Measurements from ENCODE around the gene PITX1. TPM values are rescaled to one million over a fixed set of nuclear protein-coding genes. Genes with fewer than 3 reads are reported as not detected.

PITX1 gene
- polyA plus RNA-seq, 3 donors: not detected

DNA sequence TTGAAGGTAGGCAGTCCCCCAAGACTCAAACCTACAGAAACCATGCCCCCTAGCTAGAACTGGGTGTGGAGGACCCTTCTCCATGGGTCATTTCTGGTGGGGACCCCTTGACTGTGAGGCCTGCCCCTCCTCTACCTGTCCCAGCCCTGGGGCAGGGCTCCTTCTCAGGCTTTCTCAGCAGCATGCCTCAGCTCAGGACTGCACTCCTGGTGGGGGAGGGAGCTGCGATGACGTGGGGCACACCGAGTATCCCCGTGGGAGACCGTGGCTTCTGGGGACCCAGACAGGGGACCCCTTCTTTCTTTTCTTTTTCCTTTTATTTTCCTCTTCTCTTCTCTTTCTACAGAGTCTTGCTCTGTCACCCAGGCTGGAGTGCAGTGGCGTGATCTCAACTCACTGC is 27.0 kb upstream of the PITX1 start:
- Histone ChIP-seq H3K4me1 (ENCODE audit: control insufficient read depth in 1 of 2, insufficient read depth in 2 of 2, low read length in 2 of 2) (no peaks in the 10 kb centered on the region), H3K9ac (ENCODE audit: insufficient read depth, low read length, poor library complexity, severe bottlenecking) (no peak overlapping the region), H4K20me1 (ENCODE audit: insufficient read depth, low read length) (no peaks in the 10 kb centered on the region), H3K79me2 (ENCODE audit: insufficient read depth, low read length) (no peaks in the 10 kb centered on the region), H3K27ac (ENCODE audit: low read depth in 1 of 2, low read length in 2 of 2) (no peak overlapping the region), H3K4me3 (replicated peaks in 1 of 3; ENCODE audit: low read depth in 2 of 3, low read length in 3 of 3) (no peak overlapping the region), H3K9me3 (replicated peaks in 1 of 2; ENCODE audit: control insufficient read depth in 1 of 2, insufficient read depth in 1 of 2, low read length in 2 of 2) (no peaks in the 10 kb centered on the region), H2AFZ (ENCODE audit: insufficient read depth, low read depth, low read length, poor library complexity, severe bottlenecking) (no peak overlapping the region), H3K36me3 (replicated peaks in 1 of 2; ENCODE audit: control insufficient read depth in 1 of 2, insufficient read depth in 2 of 2, low read length in 2 of 2) (no peaks in the 10 kb centered on the region), H3K27me3 (ENCODE audit: control insufficient read depth in 2 of 2, insufficient read depth in 2 of 2, low read length in 2 of 2) (peaks cover 0 to 2% of the 10 kb centered on the region in 2 donors), H3K4me2 (replicated peaks; ENCODE audit: extremely low read depth, low read length, poor library complexity, severe bottlenecking) (no peak overlapping the region)
- DNase-seq: no peak
- H3K4me3 Mint-ChIP-seq: no peak overlapping the region
- no CpG with 5 or more reads among the region's 6 CpGs for WGBS (ENCODE audit: insufficient coverage)
- TF ChIP-seq, protein P1, sequence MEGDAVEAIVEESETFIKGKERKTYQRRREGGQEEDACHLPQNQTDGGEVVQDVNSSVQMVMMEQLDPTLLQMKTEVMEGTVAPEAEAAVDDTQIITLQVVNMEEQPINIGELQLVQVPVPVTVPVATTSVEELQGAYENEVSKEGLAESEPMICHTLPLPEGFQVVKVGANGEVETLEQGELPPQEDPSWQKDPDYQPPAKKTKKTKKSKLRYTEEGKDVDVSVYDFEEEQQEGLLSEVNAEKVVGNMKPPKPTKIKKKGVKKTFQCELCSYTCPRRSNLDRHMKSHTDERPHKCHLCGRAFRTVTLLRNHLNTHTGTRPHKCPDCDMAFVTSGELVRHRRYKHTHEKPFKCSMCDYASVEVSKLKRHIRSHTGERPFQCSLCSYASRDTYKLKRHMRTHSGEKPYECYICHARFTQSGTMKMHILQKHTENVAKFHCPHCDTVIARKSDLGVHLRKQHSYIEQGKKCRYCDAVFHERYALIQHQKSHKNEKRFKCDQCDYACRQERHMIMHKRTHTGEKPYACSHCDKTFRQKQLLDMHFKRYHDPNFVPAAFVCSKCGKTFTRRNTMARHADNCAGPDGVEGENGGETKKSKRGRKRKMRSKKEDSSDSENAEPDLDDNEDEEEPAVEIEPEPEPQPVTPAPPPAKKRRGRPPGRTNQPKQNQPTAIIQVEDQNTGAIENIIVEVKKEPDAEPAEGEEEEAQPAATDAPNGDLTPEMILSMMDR (IDR thresholded peaks at IDR 0.05): no peak
- H3K9me3 Mint-ChIP-seq: no peaks in the 10 kb centered on the region
- no peaks in the 10 kb centered on the region for H3K4me1 Mint-ChIP-seq
- H3K27ac Mint-ChIP-seq: no peak overlapping the region
- peaks cover 24 to 29% (median 28%) of the 10 kb centered on the region in 3 donors for H3K27me3 Mint-ChIP-seq (ENCODE audit: low read depth in 3 of 3)
- H3K36me3 Mint-ChIP-seq: no peaks in the 10 kb centered on the region
- intact Hi-C loops (cut with micrococcal nuclease): no loop called here

DNA sequence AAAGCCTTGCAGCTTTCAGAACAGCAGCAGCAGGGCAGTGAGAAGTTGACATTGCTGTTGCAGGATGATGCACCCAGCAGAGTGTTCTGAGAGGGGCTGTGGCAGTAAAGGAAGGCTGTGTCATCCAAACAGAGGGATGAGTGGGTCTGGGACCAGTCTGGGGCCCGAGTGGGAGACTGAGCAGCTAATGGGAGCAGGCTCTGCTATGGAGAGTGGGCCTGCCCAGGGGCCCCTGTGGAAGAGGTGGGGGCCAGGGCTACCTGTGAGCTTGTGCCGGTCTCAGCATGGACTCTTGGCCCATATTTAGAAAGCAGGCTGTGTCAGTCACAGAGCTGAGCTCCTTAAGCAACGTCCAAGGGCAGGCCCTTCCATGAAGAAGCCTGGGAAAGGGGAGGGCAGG is 26.0 kb upstream of the PITX1 start:
- Mint-ChIP-seq H3K9me3 (no peaks in the 10 kb centered on the region), H3K27ac (no peak overlapping the region), H3K4me3 (no peak overlapping the region), H3K27me3 (ENCODE audit: low read depth in 3 of 3) (peaks cover 28 to 35% (median 29%) of the 10 kb centered on the region in 3 donors), H3K36me3 (no peaks in the 10 kb centered on the region), H3K4me1 (no peaks in the 10 kb centered on the region)
- no peak for DNase-seq
- WGBS (ENCODE audit: insufficient coverage): no CpG with 5 or more reads among the region's 3 CpGs
- no peak overlapping the region for H3K9ac ChIP-seq (ENCODE audit: insufficient read depth, low read length, poor library complexity, severe bottlenecking)
- TF ChIP-seq, protein P1 (IDR thresholded peaks at IDR 0.05): no peak
- no peaks in the 10 kb centered on the region for H4K20me1 ChIP-seq (ENCODE audit: insufficient read depth, low read length)
- no peak overlapping the region for H3K27ac ChIP-seq (ENCODE audit: low read depth in 1 of 2, low read length in 2 of 2)
- H3K36me3 ChIP-seq (replicated peaks in 1 of 2; ENCODE audit: control insufficient read depth in 1 of 2, insufficient read depth in 2 of 2, low read length in 2 of 2): no peaks in the 10 kb centered on the region
- H3K9me3 ChIP-seq (replicated peaks in 1 of 2; ENCODE audit: control insufficient read depth in 1 of 2, insufficient read depth in 1 of 2, low read length in 2 of 2): no peaks in the 10 kb centered on the region
- no peak overlapping the region for H3K4me2 ChIP-seq (replicated peaks; ENCODE audit: extremely low read depth, low read length, poor library complexity, severe bottlenecking)
- no peak overlapping the region for H3K4me3 ChIP-seq (replicated peaks in 1 of 3; ENCODE audit: low read depth in 2 of 3, low read length in 3 of 3)
- H2AFZ ChIP-seq (ENCODE audit: insufficient read depth, low read depth, low read length, poor library complexity, severe bottlenecking): no peak overlapping the region
- H3K27me3 ChIP-seq (ENCODE audit: control insufficient read depth in 2 of 2, insufficient read depth in 2 of 2, low read length in 2 of 2): peaks cover 0 to 4% of the 10 kb centered on the region in 2 donors
- no peaks in the 10 kb centered on the region for H3K4me1 ChIP-seq (ENCODE audit: control insufficient read depth in 1 of 2, insufficient read depth in 2 of 2, low read length in 2 of 2)
- intact Hi-C loops (cut with micrococcal nuclease): no loop called here
- H3K79me2 ChIP-seq (ENCODE audit: insufficient read depth, low read length): no peaks in the 10 kb centered on the region
